Endodermal cell (in vitro differentiated cells): ENCODE results near the gene PRPF31. TPM values are rescaled to one million over a fixed set of nuclear protein-coding genes. Genes with fewer than 3 reads are reported as not detected.

Experiments used
- DNase-seq: peaks from one replicate; pipeline ENCODE4 v3.0.0-alpha.2; 2017
- H3K27ac ChIP-seq: 2 replicates; pipeline ENCODE4 v1.5.1; 2013; ENCODE audit warnings: mild to moderate bottlenecking, low read depth, low read length, moderate library complexity
- H3K27me3 ChIP-seq: 2 replicates; pipeline ENCODE4 v1.6.1; 2013; ENCODE audit warnings: mild to moderate bottlenecking, low read length, moderate library complexity; ENCODE audit not compliant: insufficient read depth, control insufficient read depth, poor library complexity, severe bottlenecking
- H3K36me3 ChIP-seq: 2 replicates; pipeline ENCODE4 v1.7.0; 2013; ENCODE audit warnings: mild to moderate bottlenecking, low read length, moderate library complexity; ENCODE audit not compliant: control insufficient read depth, insufficient read depth
- H3K4me1 ChIP-seq: one replicate; pipeline ENCODE4 v1.7.0; 2013; ENCODE audit warnings: low read length; ENCODE audit not compliant: control insufficient read depth, insufficient read depth
- H3K4me3 ChIP-seq: 2 replicates; pipeline ENCODE4 v1.5.1; 2013; ENCODE audit warnings: mild to moderate bottlenecking, low read length, moderate library complexity
- H3K9ac ChIP-seq: 2 replicates; pipeline ENCODE4 v1.6.1; 2013; ENCODE audit warnings: mild to moderate bottlenecking, low read length, moderate library complexity; ENCODE audit not compliant: poor library complexity, severe bottlenecking; ENCODE audit errors: extremely low read depth
- H3K9me3 ChIP-seq: 2 replicates; pipeline ENCODE4 v1.6.1; 2013; ENCODE audit warnings: mild to moderate bottlenecking, low read length, moderate library complexity; ENCODE audit not compliant: control insufficient read depth
- H3K27ac Mint-ChIP-seq: 2 replicates; pipeline ENCODE4 v1.8.0; 2020; ENCODE audit warnings: mixed read lengths
- H3K27me3 Mint-ChIP-seq: 2 replicates; pipeline ENCODE4 v1.8.0; 2021; ENCODE audit warnings: mild to moderate bottlenecking, mixed read lengths; ENCODE audit not compliant: insufficient read depth
- H3K36me3 Mint-ChIP-seq: 2 replicates; pipeline ENCODE4 v1.8.0; 2020; ENCODE audit warnings: low read depth, mixed read lengths
- H3K4me1 Mint-ChIP-seq: 2 replicates; pipeline ENCODE4 v1.8.0; 2020; ENCODE audit warnings: mixed read lengths
- H3K4me3 Mint-ChIP-seq: 2 replicates; pipeline ENCODE4 v1.8.0; 2020; ENCODE audit warnings: mild to moderate bottlenecking, moderate library complexity, mixed read lengths
- H3K9me3 Mint-ChIP-seq: 2 replicates; pipeline ENCODE4 v1.8.0; 2020; ENCODE audit warnings: mild to moderate bottlenecking, mixed read lengths
- CTCF ChIP-seq: fragments of 200-600 bp; sonication (generic); conservative IDR thresholded peaks from 2 replicates; pipeline ENCODE4 v1.5.0; 2021; ENCODE audit warnings: antibody characterized with exemption, mild to moderate bottlenecking
- WGBS, 2 experiments: methylation state at CpG; one replicate each; pipeline versions ENCODE4 v1.1.5 to v1.1.7; 2013; ENCODE audit warnings: missing lambda C conversion rate in 2 of 2, mixed read lengths in 1 of 2; ENCODE audit not compliant: insufficient coverage in 1 of 2, insufficient read length in 1 of 2; 5-methylcytosine and 5-hydroxymethylcytosine counted together
- total RNA-seq, 2 donors: library from RNA; stranded (reverse); fragmentation: NEBNext Ultra II Directional in 1 of 2; extraction: Animal tissue kit (Norgen Biotek cat#: 25700) in 1 of 2; gene quantifications; 2 replicates in 1 of 2; 3 replicates in 1 of 2; pipeline ENCODE4 v1.2.1, GENCODE V29; 2021

Gene PRPF31
- total RNA-seq, 2 donors from 2014 or later: 79.0 to 85.5 TPM

DNA sequence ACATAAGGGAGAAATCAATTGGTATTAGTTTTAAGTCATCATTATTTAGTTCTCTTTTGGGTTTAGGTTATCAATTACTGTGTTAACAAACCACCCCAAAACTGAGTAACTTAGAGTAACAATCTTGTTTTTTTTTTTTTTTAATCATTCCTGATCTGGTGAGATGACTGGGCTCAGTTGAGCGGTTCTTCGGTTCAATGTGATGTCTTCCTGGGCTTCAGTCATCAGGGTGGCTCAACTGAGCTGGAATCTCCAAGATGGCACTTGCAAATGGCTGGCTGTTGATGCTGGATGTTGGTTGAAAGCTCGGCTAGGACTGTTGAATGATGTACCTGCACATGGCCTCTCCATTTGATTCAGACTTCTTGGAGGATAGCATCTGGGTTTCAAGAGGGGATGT, 31.1 kb upstream of the PRPF31 start:
- Mint-ChIP-seq H3K27ac (no peak overlapping the region), H3K36me3 (no peaks in the 10 kb centered on the region), H3K9me3 (peaks cover 27% of the 10 kb centered on the region), H3K4me3 (no peak overlapping the region), H3K27me3 (peaks cover 27% of the 10 kb centered on the region), H3K4me1 (no peaks in the 10 kb centered on the region)
- Histone ChIP-seq H3K9ac (no peak overlapping the region), H3K36me3 (no peaks in the 10 kb centered on the region), H3K9me3 (peaks cover 15% of the 10 kb centered on the region), H3K27ac (no peak overlapping the region), H3K27me3 (no peaks in the 10 kb centered on the region), H3K4me3 (no peak overlapping the region), H3K4me1 (no peaks in the 10 kb centered on the region)
- TF ChIP-seq CTCF: no peak
- DNase-seq: no peak
- 92 to 100% methylated on average over 1 to 3 of the region's 3 CpGs for WGBS, 2 experiments

GRCh38 chr19:54094426-54095000, 21.0 kb upstream of the PRPF31 start:
- 90 to 93% methylated on average over 16 to 17 of the region's 17 CpGs for WGBS, 2 experiments
- peaks cover 47% of the 10 kb centered on the region for H3K27me3 Mint-ChIP-seq
- H3K4me3 Mint-ChIP-seq: no peak overlapping the region
- no peaks in the 10 kb centered on the region for H3K36me3 Mint-ChIP-seq
- H3K4me1 Mint-ChIP-seq: no peaks in the 10 kb centered on the region
- Histone ChIP-seq H3K27ac (no peak overlapping the region), H3K36me3 (no peaks in the 10 kb centered on the region), H3K9me3 (no peaks in the 10 kb centered on the region), H3K4me3 (no peak overlapping the region), H3K9ac (no peak overlapping the region), H3K4me1 (no peaks in the 10 kb centered on the region), H3K27me3 (peaks cover 31% of the 10 kb centered on the region)
- no peak overlapping the region for H3K27ac Mint-ChIP-seq
- TF ChIP-seq CTCF: no peak
- DNase-seq: no peak
- peaks cover 17% of the 10 kb centered on the region for H3K9me3 Mint-ChIP-seq

DNA sequence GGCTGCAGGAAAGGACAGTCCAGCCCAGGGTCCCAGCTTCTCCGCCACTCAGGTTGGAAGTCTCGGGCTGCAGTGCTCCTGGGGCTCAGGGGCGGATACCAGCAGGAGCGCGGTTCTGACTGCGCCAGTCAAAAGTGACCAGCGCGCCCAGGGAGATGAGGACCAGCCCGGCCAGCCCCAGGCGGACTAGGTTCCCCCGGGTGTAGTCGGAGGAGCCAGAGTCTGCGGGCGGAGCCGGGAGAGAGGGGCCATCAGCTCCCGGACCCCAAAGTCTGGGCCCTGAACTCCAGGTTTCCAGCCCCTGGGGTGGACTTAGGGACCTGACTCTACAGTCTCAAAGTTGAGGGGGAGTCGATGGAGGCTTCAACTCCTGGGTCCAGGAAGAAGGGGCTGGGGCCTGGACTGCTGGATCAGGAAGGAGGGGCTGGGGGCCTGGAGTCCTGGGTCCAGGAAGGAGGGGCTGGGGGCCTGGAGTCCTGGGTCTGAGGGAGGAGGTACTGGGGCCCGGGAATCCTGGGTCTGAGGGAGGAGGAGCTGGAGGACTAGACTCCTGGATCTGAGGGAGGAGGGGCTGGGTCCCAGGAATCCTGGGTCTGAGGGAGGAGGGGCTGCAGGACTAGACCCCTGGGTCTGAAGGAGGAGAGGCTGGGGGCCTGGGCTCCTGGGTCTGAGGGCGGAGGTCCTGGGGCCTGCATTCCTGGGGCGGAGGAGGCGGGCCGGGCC, 20.3 kb upstream of the PRPF31 start:
- Mint-ChIP-seq H3K27ac (no peak overlapping the region), H3K4me3 (peak overlapping the region; percentile 45), H3K9me3 (peaks cover 17% of the 10 kb centered on the region), H3K4me1 (no peaks in the 10 kb centered on the region), H3K27me3 (peaks cover 46% of the 10 kb centered on the region), H3K36me3 (no peaks in the 10 kb centered on the region)
- Histone ChIP-seq H3K27me3 (peaks cover 31% of the 10 kb centered on the region), H3K9ac (no peak overlapping the region), H3K27ac (no peak overlapping the region), H3K4me1 (no peaks in the 10 kb centered on the region), H3K9me3 (no peaks in the 10 kb centered on the region), H3K36me3 (no peaks in the 10 kb centered on the region), H3K4me3 (peak overlapping the region; percentile 62)
- DNase-seq: no peak
- WGBS, 2 experiments: 81 to 84% methylated on average over 16 to 22 of the region's 22 CpGs
- no peak for TF ChIP-seq CTCF
